HUES48 (cell line): ENCODE measurements around the gene HOXA9.

Experiments
- H3K27ac ChIP-seq: one replicate; pipeline ENCODE4 v1.7.0; 2013; ENCODE audit warnings: low read depth, low read length, inconsistent platforms
- H3K27me3 ChIP-seq: 2 replicates; pipeline ENCODE4 v1.6.1; 2013; ENCODE audit warnings: mild to moderate bottlenecking, low read length; ENCODE audit not compliant: control insufficient read depth, insufficient read depth
- H3K36me3 ChIP-seq: 2 replicates; pipeline ENCODE4 v1.6.1; 2013; ENCODE audit warnings: low read length; ENCODE audit not compliant: control insufficient read depth, insufficient read depth
- H3K4me1 ChIP-seq: 2 replicates; pipeline ENCODE4 v1.6.1; 2013; ENCODE audit warnings: mild to moderate bottlenecking, low read length; ENCODE audit not compliant: control insufficient read depth, insufficient read depth
- H3K4me3 ChIP-seq: 2 replicates; pipeline ENCODE4 v1.5.1; 2013; ENCODE audit warnings: mild to moderate bottlenecking, low read depth, low read length
- H3K9ac ChIP-seq: 2 replicates; pipeline ENCODE4 v1.6.1; 2013; ENCODE audit warnings: mild to moderate bottlenecking, low read depth, low read length, moderate library complexity
- H3K9me3 ChIP-seq: 2 replicates; pipeline ENCODE4 v1.6.1; 2013; ENCODE audit warnings: low read length; ENCODE audit not compliant: control insufficient read depth, insufficient read depth

HOXA9 gene

GRCh38 chr7:27141137-27141922 is 24.0 kb downstream of the HOXA9 start:
- H3K4me1 ChIP-seq, result 0 out of 2 replicates have a peak, but pooled peaks cover 4% of the 10 kb centered on the region
- H3K9me3 ChIP-seq, result no peaks in the 10 kb centered on the region
- H3K36me3 ChIP-seq, result no peaks in the 10 kb centered on the region
- no peak overlapping the region for H3K4me3 ChIP-seq
- H3K27ac ChIP-seq, result no peak overlapping the region
- no peak overlapping the region for H3K9ac ChIP-seq
- H3K27me3 ChIP-seq, result peaks cover 100% of the 10 kb centered on the region

- Histone ChIP-seq H3K27ac (no peak overlapping the region), H3K27me3 (peaks cover 100% of the 10 kb centered on the region), H3K9ac (no peak overlapping the region), H3K4me1 (0 out of 2 replicates have a peak, but pooled peaks cover 4% of the 10 kb centered on the region), H3K36me3 (no peaks in the 10 kb centered on the region), H3K9me3 (no peaks in the 10 kb centered on the region), H3K4me3 (no peak overlapping the region)
Observed at GRCh38 chr7:27140126-27140857, 25.0 kb downstream of the HOXA9 start.

DNA sequence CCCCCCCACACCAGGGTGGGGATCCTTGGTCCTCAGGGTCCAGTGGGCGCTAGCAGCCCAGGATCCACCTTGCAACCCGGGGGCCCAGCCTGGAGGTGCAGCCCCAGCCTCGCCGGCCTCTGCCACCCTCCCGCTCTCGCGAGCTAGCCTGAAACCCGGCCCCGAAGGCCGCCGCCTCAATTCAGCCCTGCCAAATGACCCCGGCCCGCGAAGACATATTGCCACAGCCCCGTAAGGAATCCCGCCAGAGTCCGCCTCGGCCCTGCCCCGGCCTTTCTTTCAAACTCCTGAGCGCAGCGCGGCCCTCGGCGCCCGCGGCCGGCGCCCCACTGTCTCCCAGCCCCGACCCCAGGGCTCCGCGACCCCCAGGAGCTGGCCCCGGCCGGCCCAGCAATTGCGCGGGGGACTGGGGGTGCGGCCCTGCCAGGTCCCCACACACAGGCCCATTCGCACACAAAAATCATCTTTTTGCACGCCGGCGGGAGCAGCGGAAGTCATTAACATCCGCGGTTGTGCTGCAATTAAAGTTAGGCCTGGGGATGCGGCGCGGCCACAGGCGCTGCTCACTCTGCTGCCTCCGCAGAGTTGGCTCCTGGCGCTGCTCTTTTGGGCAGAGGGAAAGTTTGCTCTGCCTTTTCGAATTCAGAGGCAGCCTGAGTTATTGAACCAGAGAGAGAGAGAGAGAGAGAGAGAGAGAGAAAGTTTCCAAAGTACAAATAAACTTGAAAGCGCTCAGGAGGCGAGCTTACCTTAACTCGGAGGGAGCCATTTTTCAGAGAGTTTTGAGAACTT is 25.8 kb downstream of the HOXA9 start:
- no peaks in the 10 kb centered on the region for H3K36me3 ChIP-seq
- H3K4me3 ChIP-seq, result no peak overlapping the region; the same call in 1 of the 2 replicates
- no peaks in the 10 kb centered on the region for H3K9me3 ChIP-seq
- H3K4me1 ChIP-seq, result 0 out of 2 replicates have a peak, but pooled peaks cover 4% of the 10 kb centered on the region
- H3K27me3 ChIP-seq, result peaks cover 100% of the 10 kb centered on the region
- H3K27ac ChIP-seq, result no peak overlapping the region
- H3K9ac ChIP-seq, result no peak overlapping the region

- H3K27ac ChIP-seq, result no peak overlapping the region
- 0 out of 2 replicates have a peak, but pooled peaks cover 4% of the 10 kb centered on the region for H3K4me1 ChIP-seq
- H3K4me3 ChIP-seq, result no peak overlapping the region
- H3K27me3 ChIP-seq, result peaks cover 100% of the 10 kb centered on the region
- H3K36me3 ChIP-seq, result no peaks in the 10 kb centered on the region
- H3K9me3 ChIP-seq, result no peaks in the 10 kb centered on the region
- no peak overlapping the region for H3K9ac ChIP-seq
Observed at GRCh38 chr7:27138985-27139333, 26.4 kb downstream of the HOXA9 start.

DNA sequence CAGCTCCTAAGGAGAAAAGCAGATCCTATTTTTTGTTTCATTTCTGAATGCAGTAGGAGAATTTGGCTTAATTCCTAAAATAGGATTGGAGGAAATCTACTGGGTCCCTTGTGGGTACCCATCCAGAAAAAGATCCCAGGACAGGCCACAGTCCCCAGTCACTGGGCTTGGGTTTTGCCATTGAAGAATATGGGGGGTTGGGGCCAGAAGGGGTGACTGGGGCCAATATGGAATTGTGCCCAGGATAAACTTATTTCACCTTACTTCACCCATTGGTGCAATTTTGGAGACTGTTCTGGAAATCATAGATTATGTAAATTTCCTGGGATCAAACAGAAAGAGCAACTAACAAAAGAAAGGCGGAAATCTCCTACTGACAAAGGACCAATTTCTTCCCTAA is 26.9 kb downstream of the HOXA9 start:
- Histone ChIP-seq H3K9ac (no peak overlapping the region), H3K4me3 (no peak overlapping the region), H3K9me3 (no peaks in the 10 kb centered on the region), H3K27me3 (peaks cover 100% of the 10 kb centered on the region), H3K4me1 (0 out of 2 replicates have a peak, but pooled peaks cover 3% of the 10 kb centered on the region), H3K27ac (no peak overlapping the region), H3K36me3 (no peaks in the 10 kb centered on the region)

- Histone ChIP-seq H3K36me3 (no peaks in the 10 kb centered on the region), H3K27me3 (peaks cover 100% of the 10 kb centered on the region), H3K27ac (no peak overlapping the region), H3K4me3 (no peak overlapping the region), H3K9me3 (no peaks in the 10 kb centered on the region), H3K9ac (no peak overlapping the region), H3K4me1 (no peaks in the 10 kb centered on the region)
Observed at GRCh38 chr7:27137640-27138315, 27.6 kb downstream of the HOXA9 start.

- no peaks in the 10 kb centered on the region for H3K4me1 ChIP-seq
- no peaks in the 10 kb centered on the region for H3K36me3 ChIP-seq
- H3K4me3 ChIP-seq, result no peak overlapping the region
- no peak overlapping the region for H3K27ac ChIP-seq
- peaks cover 100% of the 10 kb centered on the region for H3K27me3 ChIP-seq
- no peak overlapping the region for H3K9ac ChIP-seq
- no peaks in the 10 kb centered on the region for H3K9me3 ChIP-seq
Observed at GRCh38 chr7:27134392-27134791, 30.9 kb downstream of the HOXA9 start.

- Histone ChIP-seq H3K36me3 (no peaks in the 10 kb centered on the region), H3K4me1 (no peaks in the 10 kb centered on the region), H3K4me3 (no peak overlapping the region), H3K27me3 (peaks cover 100% of the 10 kb centered on the region), H3K9ac (no peak overlapping the region), H3K9me3 (no peaks in the 10 kb centered on the region), H3K27ac (no peak overlapping the region)
Observed at GRCh38 chr7:27133409-27134231, 31.7 kb downstream of the HOXA9 start.

DNA sequence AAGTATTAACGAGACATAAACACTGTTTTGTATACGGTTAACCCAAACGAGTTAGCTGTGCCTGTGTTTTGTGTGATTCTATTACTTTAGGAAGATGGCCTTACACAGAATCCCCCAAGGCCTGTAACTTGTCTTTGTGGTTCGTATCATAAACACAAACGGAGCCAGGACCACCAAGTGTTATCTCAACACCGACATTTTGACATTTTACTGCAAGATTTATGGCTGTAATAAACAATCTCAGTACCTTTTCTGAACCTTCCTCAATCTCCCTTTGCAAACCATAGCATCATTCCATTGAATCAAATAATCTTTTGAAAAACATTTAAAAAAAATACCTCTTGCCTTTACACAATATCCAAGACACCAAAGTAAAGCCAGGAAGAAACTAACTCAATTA is 32.4 kb downstream of the HOXA9 start:
- H3K9ac ChIP-seq, result no peak overlapping the region
- H3K27ac ChIP-seq, result no peak overlapping the region
- H3K36me3 ChIP-seq, result no peaks in the 10 kb centered on the region
- no peaks in the 10 kb centered on the region for H3K9me3 ChIP-seq
- H3K4me3 ChIP-seq, result no peak overlapping the region
- H3K4me1 ChIP-seq, result no peaks in the 10 kb centered on the region
- H3K27me3 ChIP-seq, result peaks cover 100% of the 10 kb centered on the region

- H3K27ac ChIP-seq, result no peak overlapping the region
- no peaks in the 10 kb centered on the region for H3K9me3 ChIP-seq
- no peaks in the 10 kb centered on the region for H3K36me3 ChIP-seq
- H3K27me3 ChIP-seq, result peaks cover 100% of the 10 kb centered on the region
- H3K4me1 ChIP-seq, result no peaks in the 10 kb centered on the region
- H3K9ac ChIP-seq, result no peak overlapping the region
- H3K4me3 ChIP-seq, result no peak overlapping the region
Observed at GRCh38 chr7:27132214-27132613, 33.1 kb downstream of the HOXA9 start.
